Testis (tissue), 2 donors: ENCODE results near the gene FAM193A.

Source experiments
- POLR2A ChIP-seq: fragments of 450-650 bp; IDR thresholded peaks from one replicate; pipeline ENCODE4 v1.6.1; 2017; ENCODE audit warnings: antibody characterized with exemption, mild to moderate bottlenecking, moderate library complexity
- TF ChIP-seq, protein P1 (sequence below), 3 experiments: fragments of 450-650 bp in 2 of 3; fragments of 200-600 bp in 1 of 3; sonication (generic) in 1 of 3; IDR thresholded peaks; one replicate each; pipeline ENCODE4 v1.5.1; 2016 to 2019; ENCODE audit warnings: antibody characterized with exemption in 3 of 3, mild to moderate bottlenecking in 2 of 3, moderate library complexity in 1 of 3

DNA sequence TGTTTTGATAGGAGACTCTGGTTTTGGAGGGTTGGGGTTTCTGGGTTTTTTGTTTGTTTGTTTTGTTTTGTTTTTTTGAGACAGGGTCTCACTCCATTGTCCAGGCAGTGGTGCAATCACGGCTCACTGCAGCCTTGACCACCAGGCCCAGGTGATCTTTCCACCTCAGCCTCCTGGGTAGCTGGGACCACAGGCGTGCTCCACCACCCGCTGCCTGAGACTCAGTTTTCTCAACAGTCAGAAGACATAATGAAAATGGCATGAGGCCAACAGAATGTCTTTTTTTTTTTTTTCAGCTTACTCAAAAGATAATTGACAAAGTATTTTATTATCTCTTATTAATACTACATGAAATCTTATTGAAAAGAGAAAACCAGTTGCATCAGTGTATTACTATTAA lies 187.3 kb downstream of the FAM193A start:
- TF ChIP-seq POLR2A = no peak
- TF ChIP-seq, protein P1, sequence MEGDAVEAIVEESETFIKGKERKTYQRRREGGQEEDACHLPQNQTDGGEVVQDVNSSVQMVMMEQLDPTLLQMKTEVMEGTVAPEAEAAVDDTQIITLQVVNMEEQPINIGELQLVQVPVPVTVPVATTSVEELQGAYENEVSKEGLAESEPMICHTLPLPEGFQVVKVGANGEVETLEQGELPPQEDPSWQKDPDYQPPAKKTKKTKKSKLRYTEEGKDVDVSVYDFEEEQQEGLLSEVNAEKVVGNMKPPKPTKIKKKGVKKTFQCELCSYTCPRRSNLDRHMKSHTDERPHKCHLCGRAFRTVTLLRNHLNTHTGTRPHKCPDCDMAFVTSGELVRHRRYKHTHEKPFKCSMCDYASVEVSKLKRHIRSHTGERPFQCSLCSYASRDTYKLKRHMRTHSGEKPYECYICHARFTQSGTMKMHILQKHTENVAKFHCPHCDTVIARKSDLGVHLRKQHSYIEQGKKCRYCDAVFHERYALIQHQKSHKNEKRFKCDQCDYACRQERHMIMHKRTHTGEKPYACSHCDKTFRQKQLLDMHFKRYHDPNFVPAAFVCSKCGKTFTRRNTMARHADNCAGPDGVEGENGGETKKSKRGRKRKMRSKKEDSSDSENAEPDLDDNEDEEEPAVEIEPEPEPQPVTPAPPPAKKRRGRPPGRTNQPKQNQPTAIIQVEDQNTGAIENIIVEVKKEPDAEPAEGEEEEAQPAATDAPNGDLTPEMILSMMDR (IDR thresholded peaks at IDR 0.05) = no peak
